CD4-positive, alpha-beta T cell treated with Interleukin-4 for 1 hour (primary cell): ENCODE results near the gene LSAMP.

Experiments
- DNase-seq, 2 donors: peaks; one replicate each; pipeline ENCODE4 v3.0.0-alpha.2; 2020 to 2022

LSAMP gene

DNA sequence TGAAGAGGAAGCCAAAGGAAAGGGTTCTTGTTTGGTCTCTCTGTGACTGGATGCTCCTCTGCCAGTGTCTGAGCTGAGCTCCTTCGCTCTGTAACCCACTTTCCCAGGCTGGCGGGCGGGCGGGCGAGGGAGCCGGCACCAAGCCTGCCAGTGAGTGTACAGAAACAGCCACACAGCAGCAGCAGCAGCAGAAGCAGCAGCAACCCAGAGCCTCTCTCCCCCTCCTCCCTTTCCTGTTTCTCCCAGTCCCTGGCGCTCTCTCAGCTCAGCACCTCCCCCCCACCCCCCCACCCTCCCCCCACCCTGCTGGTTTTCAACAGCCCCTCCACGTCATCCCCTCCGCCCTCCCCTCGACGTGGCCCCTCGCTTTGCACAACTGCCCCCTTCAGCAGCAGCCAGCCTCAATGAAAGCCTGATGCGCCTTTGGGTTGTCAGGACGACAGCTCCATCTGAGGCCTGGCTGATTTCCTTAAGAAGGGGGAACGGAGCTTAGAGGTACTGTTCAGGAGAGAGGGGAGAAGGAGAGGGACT, at the start of gene LSAMP:
Gene LSAMP, minus strand, starts transcription at position 177 of the 531 bp plus-strand sequence.
- DNase-seq, result no peak

DNA sequence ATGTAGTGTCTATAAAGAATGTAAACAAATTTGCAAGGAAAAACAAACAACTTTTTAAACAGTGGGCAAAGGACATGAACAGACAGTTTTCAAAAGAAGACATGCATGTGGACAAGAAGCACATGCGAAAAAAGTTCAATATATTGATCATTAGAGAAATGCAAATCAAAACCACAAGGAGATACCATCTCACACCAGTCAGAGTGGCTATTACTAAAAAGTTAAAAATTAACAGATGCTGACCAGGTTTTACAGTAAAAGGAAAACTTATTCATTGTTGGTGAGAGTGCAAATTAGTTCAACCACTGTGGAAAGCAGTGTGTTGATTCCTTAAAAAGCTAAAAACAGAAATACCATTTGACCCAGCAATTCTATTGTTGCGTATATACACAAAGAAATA, 47.1 kb upstream of the LSAMP start:
- DNase-seq, result no peak

DNA sequence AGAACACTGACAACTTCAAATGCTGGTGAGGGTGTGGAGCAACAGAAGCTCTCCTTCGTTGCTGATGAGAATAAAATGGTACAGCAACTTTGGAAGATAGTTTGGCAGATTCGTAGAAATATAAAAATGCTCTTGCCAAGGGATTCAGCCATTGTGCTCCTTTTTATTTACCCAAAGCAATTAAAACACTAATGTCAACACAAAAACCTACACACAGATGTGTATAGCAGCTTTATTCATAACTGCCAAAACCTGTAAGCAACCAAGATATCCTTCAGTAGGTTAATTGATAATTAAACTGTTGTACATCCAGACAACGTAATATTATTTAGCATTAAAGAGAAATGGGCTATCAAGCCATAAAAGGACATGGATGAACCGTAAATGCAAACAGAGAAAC, 37.8 kb upstream of the LSAMP start:
- no peak for DNase-seq

DNA sequence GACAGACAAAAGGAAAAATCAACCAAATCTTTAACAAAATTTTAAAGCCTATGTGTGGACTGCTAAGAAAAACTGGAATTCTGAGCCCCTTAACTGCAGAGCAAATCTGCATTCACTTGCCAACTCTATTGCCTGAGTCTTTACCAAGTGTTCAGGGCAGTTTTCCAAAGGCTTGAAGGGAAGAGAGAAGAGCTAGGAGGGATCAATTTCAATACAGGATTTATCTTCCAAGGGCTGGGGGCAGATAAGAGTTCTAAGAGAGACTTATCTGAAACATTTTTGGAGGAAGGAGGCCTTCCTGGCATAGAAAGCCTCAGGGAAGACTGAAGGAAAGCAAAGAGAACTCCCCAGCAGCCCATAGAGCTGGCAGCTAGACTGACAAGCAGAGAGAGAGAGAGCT, 31.4 kb upstream of the LSAMP start:
- no peak for DNase-seq

DNA sequence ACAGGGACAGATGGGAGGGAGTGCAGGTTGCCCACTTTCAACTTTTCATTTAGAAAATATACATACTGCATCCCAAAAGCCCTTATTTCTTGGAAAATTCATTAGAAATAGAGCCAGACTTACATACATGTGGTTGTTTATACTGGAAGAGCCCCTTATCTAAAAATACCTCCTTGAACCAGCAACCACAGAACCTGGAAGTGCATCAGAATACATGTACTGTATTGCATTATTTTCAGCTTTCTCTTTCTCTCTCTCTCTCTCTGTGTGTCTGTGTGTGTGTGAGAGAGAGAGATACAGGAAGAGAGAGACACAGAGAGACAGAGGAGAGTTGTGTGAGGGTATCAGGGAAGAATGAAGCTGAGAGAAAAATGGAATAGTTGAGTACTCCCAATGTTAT, 29.5 kb upstream of the LSAMP start:
- DNase-seq, result no peak

DNA sequence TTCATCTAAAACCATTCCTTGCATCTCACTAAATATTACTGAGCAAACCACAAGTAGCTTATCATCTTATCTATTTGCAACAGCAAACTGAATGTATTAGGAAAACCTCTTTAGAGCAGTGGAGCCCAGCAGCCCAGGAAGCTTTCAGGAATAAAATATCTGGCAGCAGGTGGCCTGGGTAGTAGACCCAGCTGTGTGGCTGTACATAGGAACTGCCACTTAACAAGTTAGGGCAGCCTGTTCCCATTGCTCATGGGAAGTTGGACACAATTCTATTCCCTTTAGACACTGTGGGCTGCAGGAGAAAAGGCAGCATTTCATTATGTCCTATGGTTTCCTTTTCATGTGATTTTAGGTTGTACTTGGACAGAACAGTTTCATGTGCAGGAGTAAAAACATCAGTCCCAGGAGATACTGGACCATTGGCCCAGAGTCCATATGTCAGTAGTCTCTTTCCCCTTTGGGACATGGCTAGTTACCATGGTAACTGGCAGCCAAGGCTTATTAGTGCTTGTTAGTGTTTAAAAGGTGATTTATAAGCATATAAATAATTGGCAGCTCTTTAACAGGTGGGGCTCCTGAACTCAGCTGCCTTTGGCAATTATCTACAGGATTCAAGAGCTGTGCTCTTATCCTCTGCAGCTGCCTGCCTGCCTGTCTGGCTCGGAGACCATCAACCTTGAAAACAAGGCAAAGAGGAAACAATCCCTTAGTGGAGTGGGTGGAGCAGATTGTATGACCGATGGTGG, 28.9 kb upstream of the LSAMP start:
- DNase-seq, result no peak

DNA sequence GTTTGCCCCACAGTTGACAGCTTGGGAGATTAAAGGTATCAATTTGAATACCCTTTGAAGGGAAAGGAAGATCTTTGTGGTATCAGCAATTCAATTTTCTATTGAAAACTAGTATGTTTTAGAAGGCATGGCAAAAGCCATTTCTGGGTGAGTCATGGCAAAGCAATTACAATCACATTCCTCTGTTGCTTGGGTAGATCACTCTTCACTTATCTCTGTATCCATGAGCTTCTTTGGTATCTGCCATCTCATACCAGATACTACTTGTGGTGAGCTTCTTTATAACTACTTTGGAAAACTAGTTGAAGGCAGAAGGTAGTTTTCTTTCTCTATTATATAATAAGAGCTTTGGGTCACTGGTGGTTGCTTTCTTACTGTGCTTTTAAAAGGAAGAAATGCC, 28.3 kb upstream of the LSAMP start:
- no peak for DNase-seq

DNA sequence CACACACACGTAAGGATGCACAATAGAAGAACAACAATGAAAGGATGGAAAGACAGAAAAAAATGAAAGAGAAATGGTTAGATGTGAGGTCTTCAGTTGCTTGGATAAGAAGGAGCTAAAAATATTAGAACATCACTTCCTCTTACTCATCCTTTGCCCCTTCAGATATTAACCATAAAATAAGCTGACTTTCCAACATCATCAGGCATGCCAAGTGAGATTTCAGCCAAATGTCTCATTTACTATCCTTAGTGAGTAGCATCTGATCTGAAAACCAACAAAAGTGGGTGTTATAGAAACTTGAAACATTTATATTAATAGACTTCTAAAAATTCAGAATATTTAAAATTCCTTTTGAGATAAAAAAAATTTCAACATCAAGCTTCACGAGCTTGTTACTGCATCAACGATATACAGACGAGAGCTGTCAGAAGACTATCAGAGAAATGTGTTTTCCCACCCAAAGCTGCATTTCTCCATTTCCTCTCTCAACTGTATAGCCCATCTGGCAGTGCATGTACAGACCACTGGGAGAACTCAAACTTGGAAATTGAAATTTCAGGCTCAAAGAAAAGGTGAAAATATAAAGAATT, 25.4 kb upstream of the LSAMP start:
- DNase-seq, result no peak

DNA sequence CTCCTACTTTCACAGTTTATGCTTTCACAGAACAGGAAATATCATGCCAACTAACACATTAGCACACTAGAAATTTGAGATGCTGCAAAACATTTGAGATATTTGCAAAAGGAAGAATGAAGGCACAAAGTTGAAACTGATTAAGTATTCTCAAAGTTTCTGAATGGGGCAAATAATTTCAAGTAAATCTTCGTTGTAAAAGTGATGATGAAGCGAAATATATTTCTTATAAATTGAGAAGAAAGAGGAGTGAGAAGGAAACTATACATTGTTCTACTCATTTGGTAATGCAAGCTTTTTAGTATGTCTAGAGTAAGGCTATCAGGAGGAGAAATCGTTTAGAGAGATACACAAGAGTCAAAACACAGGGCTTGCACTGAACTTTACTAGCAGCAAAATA, 24.3 kb upstream of the LSAMP start:
- DNase-seq, result no peak

DNA sequence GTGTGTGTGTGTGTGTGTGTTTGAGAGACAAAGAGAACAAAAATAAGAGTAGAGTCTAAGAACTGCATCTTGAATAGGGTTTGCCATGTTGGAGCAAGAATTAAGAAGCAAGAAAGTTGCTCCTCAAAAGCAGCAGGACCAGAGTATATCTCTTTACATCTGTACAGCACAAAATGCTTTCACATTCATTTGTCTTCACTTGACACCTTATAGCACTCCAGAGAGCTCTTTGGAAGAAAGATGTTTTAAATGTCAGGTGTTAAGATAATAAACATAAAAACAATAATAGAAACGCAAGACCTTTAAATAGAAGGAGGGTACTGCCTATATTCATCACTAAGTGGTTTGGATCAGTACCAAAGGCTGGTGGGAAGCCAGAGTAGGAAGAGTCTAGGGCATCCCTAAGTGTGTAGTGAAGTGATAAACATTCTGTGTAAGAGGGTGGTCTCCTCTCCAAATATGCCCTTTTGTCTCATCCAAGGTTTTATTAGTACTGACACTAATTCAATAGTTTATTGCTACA, 19.1 kb upstream of the LSAMP start:
- no peak for DNase-seq

DNA sequence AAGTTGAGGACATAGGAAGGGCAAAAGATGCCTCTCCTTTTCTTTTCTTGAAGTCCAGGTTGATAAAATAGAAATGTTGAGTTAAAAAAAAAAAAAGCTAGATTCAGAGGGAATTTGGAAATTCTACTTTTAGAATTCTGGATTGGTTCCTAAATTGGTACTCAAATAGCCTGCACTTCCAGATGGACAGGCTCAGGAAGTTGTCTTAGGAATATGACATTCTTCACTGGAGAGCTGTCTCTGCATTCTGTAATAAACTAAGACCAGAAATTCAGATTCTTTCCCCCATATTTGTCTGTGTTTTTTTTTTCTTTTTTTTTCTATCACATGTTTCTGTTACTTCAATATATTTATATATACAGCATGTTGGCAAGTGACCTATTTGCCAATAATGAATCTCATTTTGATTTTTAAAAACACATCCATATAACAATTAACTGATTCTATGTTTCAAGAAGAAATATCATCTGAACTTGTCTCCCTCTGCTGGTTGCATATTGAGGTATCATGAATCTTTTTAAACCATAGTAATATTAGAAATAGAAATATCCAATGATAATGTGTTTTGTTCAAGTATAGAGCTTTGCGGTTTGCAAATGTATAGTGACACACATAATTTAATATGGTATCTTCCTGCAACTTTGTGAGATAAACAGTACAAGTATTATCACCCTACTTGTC, 8.5 kb upstream of the LSAMP start:
- no peak for DNase-seq

DNA sequence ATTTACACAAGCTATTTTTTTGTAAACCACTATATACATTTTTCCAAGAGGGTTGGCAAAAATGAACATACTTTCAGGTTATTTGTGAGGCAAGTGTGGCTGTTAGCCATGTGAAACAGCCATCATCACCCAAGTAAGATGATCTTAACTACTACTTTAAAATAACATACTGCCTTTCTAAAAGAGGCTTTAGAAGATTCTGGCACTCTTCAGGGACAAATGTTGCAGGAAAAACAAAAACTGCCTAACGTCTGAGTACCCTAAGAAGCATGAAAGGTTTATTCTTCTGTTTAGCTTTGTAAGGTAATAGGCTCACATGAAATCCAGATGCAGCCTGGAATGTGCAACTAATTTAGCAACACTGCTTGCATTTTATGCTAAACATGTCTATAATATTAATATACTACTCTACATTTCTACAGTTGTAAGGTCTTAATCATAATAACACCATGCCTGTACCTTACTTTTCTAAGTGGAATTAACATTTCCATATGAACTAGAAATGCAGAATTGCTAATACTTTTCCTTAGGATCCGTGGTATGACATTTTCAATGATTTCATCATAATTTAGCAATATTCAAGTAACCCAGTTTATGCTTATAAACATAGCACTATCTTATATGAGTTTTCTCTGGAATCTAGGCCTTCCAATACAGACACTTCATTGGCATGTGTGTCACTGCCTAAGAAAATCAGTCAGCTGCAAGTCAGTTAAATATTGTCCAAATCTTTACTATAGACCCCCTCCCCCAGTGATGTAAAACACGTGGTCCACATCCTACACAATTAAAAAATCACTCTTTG, 4.5 kb upstream of the LSAMP start:
- no peak for DNase-seq

DNA sequence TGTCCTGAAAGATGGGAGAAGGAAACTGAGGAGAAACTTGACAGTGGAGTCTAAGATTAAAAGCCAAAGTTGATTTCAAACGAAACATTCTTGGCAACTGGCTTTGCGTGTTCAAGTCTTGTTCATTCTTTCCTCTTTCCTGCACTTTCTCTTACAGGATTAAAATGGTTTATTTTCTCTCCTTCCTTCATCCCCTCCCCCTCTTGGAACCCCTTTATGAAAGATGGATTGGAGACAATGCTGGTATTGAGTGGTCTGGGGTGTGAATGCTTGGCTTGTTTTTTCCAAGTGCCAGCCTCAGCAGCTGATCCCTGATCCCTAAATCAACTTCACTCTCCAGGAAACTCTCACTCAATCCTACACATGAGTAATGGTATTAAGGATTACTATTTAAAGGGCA, 703 bp upstream of the LSAMP start:
- no peak for DNase-seq

DNA sequence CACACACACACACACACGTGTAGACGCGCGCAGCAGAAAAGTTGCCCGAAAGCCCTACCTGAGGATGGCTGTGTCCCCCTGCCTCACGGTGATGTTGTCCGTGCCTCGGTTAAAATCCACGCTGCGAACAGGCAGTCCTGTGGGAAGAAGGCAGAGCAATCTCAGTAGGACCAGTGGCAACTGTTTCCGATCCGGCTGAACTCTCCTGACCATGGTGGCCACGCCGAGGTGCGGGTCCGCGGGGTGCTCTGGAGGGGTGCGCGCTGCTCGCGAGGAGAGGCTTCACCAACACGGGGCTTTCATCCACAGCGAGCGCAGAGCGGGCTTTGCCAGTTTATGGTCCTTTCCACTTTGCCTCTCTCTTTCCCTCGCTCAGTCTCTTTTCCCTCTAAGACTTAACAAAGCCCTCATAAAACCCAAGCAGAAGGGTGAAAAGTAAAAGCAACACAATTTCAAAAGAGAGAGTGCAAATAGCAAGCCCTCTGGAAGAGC, 422 bp downstream of the LSAMP start:
- DNase-seq, result no peak

DNA sequence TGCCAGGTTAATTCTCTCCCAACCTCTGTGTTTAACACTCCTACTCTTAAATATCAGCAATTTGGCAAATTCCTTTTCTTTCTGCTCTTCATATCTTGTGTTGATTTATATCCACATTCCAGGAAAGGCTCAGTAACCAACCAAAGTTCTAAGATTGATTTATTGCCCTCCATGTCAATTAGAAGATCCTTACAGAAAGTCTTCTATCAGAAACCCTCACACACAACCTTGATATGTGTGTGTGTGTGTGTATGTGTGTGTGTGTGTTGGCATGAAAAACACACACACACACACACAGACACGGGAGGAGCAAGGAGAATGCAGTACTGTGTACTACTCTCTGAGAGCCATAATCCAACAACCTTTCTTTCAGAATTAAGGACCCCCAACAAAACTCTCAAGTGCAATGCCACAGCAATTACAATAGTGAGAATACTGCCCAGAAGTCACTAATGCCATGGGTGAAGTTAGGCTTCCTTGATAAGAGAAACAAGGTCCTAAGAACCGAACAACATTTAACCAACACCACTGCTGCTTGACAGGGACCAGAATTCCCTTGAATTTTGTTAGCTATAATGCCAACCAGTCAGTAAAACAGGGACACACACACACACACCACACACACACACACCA, 1.1 kb downstream of the LSAMP start:
- DNase-seq, result no peak

DNA sequence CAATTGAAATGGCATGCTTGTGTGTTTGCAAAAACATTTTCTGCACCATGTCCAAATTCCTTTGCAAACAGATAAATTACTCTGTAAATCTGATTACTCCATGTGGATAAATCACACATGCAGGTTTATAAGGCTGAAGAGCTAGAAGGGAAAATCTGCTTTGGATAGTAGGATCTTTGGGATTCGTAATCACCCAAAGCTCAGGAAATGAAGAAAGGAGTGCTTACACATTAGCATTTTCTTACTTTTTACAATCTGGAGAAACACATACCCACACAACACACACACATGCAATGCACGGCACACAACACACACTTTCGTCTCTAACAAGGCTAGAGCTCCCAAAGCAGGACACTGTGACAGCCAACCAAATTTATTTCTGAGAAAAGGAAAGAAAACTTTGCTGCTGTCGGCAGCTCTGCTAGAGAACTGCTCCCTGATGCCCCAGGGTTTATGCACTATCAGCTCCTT, 2.1 kb downstream of the LSAMP start:
- no peak for DNase-seq

DNA sequence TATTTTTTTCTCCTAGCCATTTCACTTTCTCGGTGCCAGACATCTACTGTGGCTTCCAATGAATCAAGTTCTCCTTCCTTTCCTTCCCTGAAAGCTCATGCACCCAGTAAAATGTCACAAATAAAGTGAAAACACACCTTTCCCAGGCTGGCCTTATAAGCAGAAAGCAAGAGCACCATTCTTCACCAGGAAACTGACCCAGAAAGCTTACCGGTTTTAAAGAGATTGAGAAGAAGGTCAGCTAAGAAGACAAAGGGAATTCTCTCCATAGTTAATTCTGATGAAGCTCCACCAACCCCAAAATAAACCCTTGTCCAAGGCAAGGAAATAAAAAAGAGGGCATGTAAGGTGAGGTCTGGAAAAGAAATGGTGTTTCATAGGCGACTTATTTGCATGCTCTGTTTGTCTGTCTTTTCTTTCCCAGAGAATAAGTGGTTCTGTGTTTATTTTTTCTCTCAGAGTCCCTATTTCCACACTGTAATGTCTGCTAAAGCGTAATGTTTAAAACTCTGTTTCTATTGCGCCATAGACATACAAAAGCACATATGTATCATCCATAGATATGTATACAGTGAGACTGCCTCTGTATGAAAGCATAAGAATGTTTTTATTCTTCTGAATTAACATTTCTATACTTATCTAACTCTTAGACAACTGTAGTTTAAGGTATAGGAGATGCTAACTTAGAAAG, 2.8 kb downstream of the LSAMP start:
- DNase-seq, result no peak

DNA sequence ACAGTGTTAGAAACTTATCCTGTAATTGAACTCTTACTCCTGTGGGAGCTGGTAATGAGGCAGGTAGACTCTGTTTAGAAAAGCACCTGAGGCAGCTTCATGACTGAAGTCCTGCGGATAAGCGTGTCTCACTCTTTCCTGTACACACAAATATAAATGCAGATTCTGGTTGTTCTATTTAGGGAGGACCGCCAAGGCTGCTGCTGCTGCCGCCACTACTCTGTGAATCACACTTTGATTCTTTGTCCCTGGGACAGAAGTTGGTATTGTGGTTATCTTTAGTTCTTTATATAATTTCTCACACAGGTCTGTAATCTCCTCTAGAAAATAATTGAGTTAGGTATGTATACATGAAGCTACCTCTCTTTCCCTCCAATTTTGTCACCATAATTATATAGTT, 3.6 kb downstream of the LSAMP start:
- DNase-seq, result no peak

DNA sequence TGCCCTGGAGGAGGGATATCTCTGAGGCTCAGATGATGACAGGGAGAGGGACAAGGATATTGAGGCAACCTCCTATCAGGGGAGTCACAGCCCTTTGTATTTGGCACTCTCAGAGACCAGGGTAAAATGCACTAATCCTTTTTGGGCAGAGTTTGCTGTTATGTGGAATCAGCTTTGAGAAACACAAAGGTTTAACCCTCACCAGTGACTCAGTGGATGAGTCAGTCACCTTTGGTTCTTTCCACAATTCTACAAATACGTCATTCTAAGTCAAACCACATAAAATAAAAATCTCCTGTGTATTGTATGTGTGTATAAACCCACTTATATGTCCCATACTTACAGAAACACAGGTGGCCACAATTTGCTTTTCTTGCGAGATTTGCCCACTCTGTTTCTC, 5.1 kb downstream of the LSAMP start:
- DNase-seq, result no peak

DNA sequence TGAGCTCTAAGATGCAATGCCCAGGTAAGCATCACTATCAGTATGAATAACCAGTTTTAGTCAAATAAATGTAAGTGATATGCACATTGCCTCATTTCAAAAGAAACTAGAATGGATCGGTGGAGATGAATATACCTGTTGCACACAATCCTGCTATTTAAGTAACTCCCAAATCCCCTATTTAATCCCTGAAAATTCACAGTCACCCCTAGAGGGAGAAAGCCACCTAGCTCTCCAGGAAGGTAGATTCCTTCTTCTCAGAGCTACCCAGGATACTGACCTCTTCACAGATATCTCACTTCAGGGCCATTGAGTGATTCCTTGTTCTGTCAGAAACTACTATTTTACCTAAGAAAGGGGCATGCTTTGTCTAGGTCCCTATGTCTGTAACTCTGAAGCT, 11.7 kb downstream of the LSAMP start:
- DNase-seq, result no peak

DNA sequence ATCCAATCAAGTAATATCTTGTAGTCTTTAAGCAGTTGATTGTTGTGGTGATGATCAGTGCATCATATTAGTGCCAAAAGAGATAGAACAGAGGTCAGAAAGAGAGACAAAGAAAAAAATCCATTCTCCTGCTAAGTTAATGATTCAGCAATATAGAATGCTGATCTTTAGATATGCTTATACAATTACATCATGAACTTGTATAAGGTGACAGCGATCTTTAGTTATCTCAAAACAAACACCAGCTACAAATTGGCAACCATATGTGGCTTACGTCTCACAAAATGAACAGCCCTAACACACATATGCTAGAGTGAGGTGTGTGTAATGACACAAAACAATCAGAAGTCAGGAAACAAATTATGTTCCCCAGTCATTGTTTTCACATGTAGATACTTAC, 12.5 kb downstream of the LSAMP start:
- no peak for DNase-seq
